Limb (tissue), 2 donors: ENCODE measurements around the gene CD37.
"Not testable (repeated sequence)": the region's sequence is repeated elsewhere in the genome, so short reads cannot be mapped to it uniquely, and the experiment has no call there.

ENCODE experiments used
- DNase-seq, 2 donors: peaks; one replicate each; pipeline ENCODE4 v3.0.0-alpha.2; 2016; ENCODE audit errors: extremely low spot score in 2 of 2

The CD37 gene

GRCh38 chr19:49347191-49347590 lies 12.0 kb downstream of the CD37 start:
- DNase-seq, result no peak

GRCh38 chr19:49347835-49348234 lies 12.6 kb downstream of the CD37 start:
- DNase-seq, result peak; percentile 26 to 55

GRCh38 chr19:49348305-49349189 lies 13.3 kb downstream of the CD37 start:
- no peak for DNase-seq

- no peak for DNase-seq
These were observed 14.4 kb downstream of the CD37 start for GRCh38 chr19:49349567-49349966.

- peak; percentile 30 to 35 for DNase-seq
These were observed 20.7 kb downstream of the CD37 start for GRCh38 chr19:49355909-49356353.

GRCh38 chr19:49356382-49356781 lies 21.2 kb downstream of the CD37 start:
- DNase-seq, result no peak

GRCh38 chr19:49357186-49357585 lies 22.0 kb downstream of the CD37 start:
- DNase-seq, result no peak

- peak in 1 of 2 donors; percentile 32 for DNase-seq
These were observed 24.9 kb downstream of the CD37 start for GRCh38 chr19:49359851-49360820.

- peak; percentile 88 to 94 for DNase-seq
These were observed 26.3 kb downstream of the CD37 start for GRCh38 chr19:49361438-49362047.

- peak; percentile 71 to 91 for DNase-seq
These were observed 27.1 kb downstream of the CD37 start, which contains the start of gene TEAD2 for GRCh38 chr19:49362048-49362928. Gene TEAD2, minus strand, starts transcription at chr19:49362416. Its CDS starts 2,341 bp downstream, at chr19:49360075.

GRCh38 chr19:49362929-49363267 lies 27.7 kb downstream of the CD37 start:
- DNase-seq, result peak; percentile 19 to 76

GRCh38 chr19:49363268-49364082 lies 28.3 kb downstream of the CD37 start, which contains the start of gene DKKL1:
Gene DKKL1, plus strand, starts transcription at chr19:49363877. Its CDS starts 122 bp downstream, at chr19:49363999.
- DNase-seq, result peak; percentile 90 to 97

GRCh38 chr19:49364083-49364737 lies 29.0 kb downstream of the CD37 start:
- DNase-seq, result peak in 1 of 2 donors; percentile 40

- no peak for DNase-seq
These were observed 30.9 kb downstream of the CD37 start for GRCh38 chr19:49366110-49366509.

GRCh38 chr19:49368711-49369358 lies 33.6 kb downstream of the CD37 start:
- no peak for DNase-seq

GRCh38 chr19:49371184-49371583 lies 36.0 kb downstream of the CD37 start:
- no peak for DNase-seq

GRCh38 chr19:49373174-49373573 lies 38.0 kb downstream of the CD37 start:
- DNase-seq, result not testable (repeated sequence)

- no peak for DNase-seq
These were observed 39.6 kb downstream of the CD37 start for GRCh38 chr19:49374665-49375434.
